Erythroblast (primary cell): ENCODE results near the gene ZCCHC7.

Experiments
- DNase-seq, 2 experiments: peaks; one replicate each; lab custom pipeline; 2025; lab: John Stamatoyannopoulos, UW
- GATA1 ChIP-seq: IDR thresholded peaks from 2 replicates; pipeline ENCODE4 v1.6.1; 2011; ENCODE audit warnings: low read depth, mild to moderate bottlenecking, control low read depth, low read length, moderate library complexity
- POLR2A ChIP-seq: IDR thresholded peaks from 2 replicates; pipeline ENCODE4 v1.6.1; 2011; ENCODE audit warnings: mild to moderate bottlenecking, low read length

ZCCHC7 gene

GRCh38 chr9:37311938-37312708 lies 191.7 kb downstream of the ZCCHC7 start:
- no peak for DNase-seq
- TF ChIP-seq POLR2A, result no peak
- TF ChIP-seq GATA1, result no peak

- TF ChIP-seq GATA1 (no peak), POLR2A (no peak)
- DNase-seq, result no peak
Observed at GRCh38 chr9:37324261-37324683, 203.9 kb downstream of the ZCCHC7 start.

- TF ChIP-seq POLR2A, result no peak
- no peak for TF ChIP-seq GATA1
- DNase-seq, result no peak
Observed at GRCh38 chr9:37324691-37325490, 204.5 kb downstream of the ZCCHC7 start.

GRCh38 chr9:37325778-37326177 lies 205.4 kb downstream of the ZCCHC7 start:
- no peak for TF ChIP-seq GATA1
- TF ChIP-seq POLR2A, result no peak
- DNase-seq, result peak in 1 of 2 experiments; percentile 4

- DNase-seq, result no peak
- TF ChIP-seq GATA1 (no peak), POLR2A (no peak)
Observed at GRCh38 chr9:37327553-37327952, 207.2 kb downstream of the ZCCHC7 start.

GRCh38 chr9:37328556-37329227 lies 208.3 kb downstream of the ZCCHC7 start:
- DNase-seq, result no peak
- TF ChIP-seq GATA1, result no peak
- no peak for TF ChIP-seq POLR2A

DNA sequence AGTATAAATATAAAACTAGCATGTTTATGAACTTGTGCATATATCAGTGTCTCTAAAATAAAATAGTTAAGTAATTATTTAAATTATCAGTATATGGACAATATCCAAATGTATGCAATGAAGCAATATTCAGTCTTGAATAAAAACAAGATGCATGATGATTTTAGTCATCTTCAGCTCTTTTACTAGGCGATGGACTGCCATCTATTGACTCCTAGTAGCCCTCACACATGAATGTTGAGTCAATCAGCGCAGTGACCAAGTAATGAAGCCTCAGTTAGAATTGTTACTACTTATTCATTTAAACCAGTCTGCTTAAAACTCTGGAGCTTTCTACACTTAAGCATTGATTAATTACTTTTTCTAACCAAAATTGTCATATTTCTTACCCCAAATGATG lies 209.2 kb downstream of the ZCCHC7 start:
- TF ChIP-seq GATA1, result no peak
- no peak for TF ChIP-seq POLR2A
- peak; percentile 40 to 47 for DNase-seq

- no peak for TF ChIP-seq GATA1
- TF ChIP-seq POLR2A, result no peak
- no peak for DNase-seq
Observed at GRCh38 chr9:37331871-37332270, 211.5 kb downstream of the ZCCHC7 start.

DNA sequence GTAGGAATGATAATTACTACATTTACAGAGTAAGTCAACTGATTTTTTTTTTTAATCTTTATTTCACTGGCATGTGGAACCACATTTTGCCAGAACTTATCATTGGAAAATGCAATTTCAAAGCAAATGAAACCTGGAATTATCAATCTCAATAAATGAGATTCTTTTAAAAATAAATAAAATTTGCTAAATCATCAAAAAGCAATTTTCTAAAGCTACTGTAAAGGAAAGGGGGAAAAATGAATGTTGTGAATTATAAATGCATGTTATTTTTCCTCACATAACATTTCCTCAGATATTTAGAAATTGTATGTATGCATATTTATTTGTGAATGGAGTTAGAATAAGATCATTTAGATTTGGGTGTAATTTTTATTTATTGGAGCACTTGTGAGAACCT lies 212.2 kb downstream of the ZCCHC7 start:
- no peak for DNase-seq
- TF ChIP-seq POLR2A, result no peak
- no peak for TF ChIP-seq GATA1

GRCh38 chr9:37333288-37333687 lies 212.9 kb downstream of the ZCCHC7 start:
- TF ChIP-seq GATA1 (no peak), POLR2A (no peak)
- peak; percentile 15 to 33 for DNase-seq

- TF ChIP-seq POLR2A (no peak), GATA1 (no peak)
- DNase-seq, result no peak
Observed at GRCh38 chr9:37335238-37335637, 214.9 kb downstream of the ZCCHC7 start.

- peak; percentile 54 to 75 for DNase-seq
- TF ChIP-seq GATA1 (no peak), POLR2A (no peak)
Observed at GRCh38 chr9:37336150-37336549, 215.8 kb downstream of the ZCCHC7 start.

DNA sequence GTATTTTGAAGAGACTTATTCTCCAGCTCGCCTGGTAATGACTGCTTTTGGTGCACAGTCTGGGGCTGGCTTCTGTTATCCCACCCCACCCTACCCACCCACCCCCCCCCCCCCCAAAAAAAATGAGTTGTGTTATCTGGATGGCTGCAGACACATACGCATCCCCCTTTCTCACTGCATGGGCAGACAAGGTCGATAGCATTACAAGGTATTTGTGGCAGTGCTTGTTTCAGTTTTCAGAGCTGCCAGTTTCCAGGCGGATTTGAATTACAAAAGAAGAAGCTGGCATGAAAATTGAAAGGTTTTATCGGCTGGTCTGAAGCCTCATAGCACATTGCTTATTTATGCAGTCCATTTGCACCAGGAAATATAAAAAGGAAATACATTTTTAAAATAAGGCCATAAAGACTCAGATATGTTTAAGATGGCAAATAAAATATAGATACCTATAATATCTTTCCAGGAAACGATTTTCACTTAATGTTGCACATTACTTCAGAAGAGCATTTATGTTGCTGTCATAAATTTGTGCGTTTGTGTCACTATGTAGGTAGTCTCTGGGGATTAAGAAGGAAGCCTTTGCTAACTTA lies 217.0 kb downstream of the ZCCHC7 start:
- TF ChIP-seq GATA1 (no peak), POLR2A (no peak)

More for the DNA sequence above, 217.0 kb downstream of the ZCCHC7 start:
- DNase-seq, result peak; percentile 79 to 91
